Astrocyte of the cerebellum (primary cell): ENCODE results near the gene PGBD5.

ENCODE experiments used
- DNase-seq: peaks from one replicate; pipeline ENCODE4 v3.0.0-alpha.2; 2011; ENCODE audit warnings: low read depth
- H3K4me3 ChIP-seq: 2 replicates; pipeline ENCODE4 v1.5.1; 2011; ENCODE audit warnings: mild to moderate bottlenecking, low read depth, low read length, moderate library complexity
- in situ Hi-C: cut with HindIII; loops from 2 replicates; pipeline ENCODE4 v1.10.0; 2017; ENCODE audit warnings: low sequenced_read_pairs
- TF ChIP-seq, protein P1 (sequence below): IDR thresholded peaks from 2 replicates; pipeline ENCODE4 v1.5.1; 2012; ENCODE audit warnings: low read length, low read depth, moderate library complexity, mild to moderate bottlenecking; ENCODE audit errors: missing control alignments

PGBD5 gene

GRCh38 chr1:230427094-230427876 is 1.2 kb upstream of the PGBD5 start:
- no peak overlapping the region for H3K4me3 ChIP-seq
- no peak for DNase-seq
- TF ChIP-seq, protein P1, sequence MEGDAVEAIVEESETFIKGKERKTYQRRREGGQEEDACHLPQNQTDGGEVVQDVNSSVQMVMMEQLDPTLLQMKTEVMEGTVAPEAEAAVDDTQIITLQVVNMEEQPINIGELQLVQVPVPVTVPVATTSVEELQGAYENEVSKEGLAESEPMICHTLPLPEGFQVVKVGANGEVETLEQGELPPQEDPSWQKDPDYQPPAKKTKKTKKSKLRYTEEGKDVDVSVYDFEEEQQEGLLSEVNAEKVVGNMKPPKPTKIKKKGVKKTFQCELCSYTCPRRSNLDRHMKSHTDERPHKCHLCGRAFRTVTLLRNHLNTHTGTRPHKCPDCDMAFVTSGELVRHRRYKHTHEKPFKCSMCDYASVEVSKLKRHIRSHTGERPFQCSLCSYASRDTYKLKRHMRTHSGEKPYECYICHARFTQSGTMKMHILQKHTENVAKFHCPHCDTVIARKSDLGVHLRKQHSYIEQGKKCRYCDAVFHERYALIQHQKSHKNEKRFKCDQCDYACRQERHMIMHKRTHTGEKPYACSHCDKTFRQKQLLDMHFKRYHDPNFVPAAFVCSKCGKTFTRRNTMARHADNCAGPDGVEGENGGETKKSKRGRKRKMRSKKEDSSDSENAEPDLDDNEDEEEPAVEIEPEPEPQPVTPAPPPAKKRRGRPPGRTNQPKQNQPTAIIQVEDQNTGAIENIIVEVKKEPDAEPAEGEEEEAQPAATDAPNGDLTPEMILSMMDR: no peak
- in situ Hi-C loops: no loop called here

GRCh38 chr1:230425252-230426091 is 660 bp downstream of the PGBD5 start:
- peak overlapping the region; percentile 16 for H3K4me3 ChIP-seq
- in situ Hi-C loops: no loop called here
- TF ChIP-seq, protein P1: no peak
- no peak for DNase-seq

DNA sequence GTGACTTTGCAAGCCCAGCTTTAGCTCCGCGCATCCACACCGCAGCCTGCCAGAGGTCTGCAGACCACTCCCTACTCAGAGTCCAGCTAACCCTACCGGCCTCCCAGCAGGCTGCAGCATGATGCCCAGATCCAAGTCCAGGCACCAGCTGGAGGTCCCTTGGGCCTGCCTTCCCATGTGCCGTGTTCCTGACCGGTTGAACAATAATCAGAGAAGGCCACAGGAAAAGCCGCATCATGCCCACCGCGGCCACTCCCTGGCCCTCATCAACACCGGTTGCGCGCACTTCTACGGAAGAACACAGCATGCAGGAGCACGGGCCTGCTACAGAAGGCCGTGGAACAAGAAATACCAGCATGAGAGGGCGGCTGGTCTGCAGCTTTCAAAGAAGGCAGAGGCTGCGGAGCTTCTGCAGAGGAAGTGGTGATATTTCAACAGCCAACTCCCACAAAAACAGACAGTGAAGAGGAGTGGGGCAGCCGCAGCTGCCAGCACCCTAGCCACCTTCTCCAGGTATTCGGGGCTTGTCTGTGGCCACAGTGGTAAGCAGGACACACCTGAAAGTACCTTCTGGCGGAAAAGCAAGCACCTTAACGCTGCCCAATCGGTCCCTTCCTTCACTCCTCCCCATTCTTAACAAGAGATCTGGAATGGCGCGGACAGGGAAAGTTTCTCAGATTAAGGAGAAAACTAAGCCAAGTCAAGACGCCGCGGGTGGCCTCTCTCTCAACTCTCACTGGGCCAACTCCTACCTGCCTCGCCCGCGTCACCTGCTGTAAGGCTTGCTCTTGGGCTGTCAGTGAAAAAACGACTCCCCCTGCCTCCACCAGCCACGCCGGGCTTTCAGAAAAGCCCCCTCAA is 1.5 kb downstream of the PGBD5 start:
- in situ Hi-C loops: no loop called here
- DNase-seq: no peak
- TF ChIP-seq, protein P1: no peak
- peak overlapping the region; percentile 16 for H3K4me3 ChIP-seq

DNA sequence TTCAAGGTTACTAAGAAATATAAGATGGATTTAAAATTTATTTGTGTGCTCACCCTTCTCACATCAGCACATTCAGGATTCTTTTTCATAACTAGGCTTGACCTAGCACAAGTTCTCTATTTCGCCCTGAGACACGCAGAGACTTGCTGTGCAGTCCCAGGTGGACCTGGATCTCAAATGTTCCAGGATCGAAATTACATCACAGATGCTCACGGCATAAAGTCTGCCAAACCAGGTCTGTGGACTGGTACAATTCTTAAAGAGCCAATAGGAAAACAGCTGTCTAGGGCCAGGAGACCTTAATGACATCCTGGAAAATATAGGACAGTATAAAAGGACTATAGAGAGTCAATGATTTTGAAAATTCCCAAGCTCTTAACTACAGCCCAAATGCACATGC is 2.2 kb downstream of the PGBD5 start:
- TF ChIP-seq, protein P1: no peak
- DNase-seq: no peak
- H3K4me3 ChIP-seq: no peak overlapping the region
- in situ Hi-C loops: no loop called here

DNA sequence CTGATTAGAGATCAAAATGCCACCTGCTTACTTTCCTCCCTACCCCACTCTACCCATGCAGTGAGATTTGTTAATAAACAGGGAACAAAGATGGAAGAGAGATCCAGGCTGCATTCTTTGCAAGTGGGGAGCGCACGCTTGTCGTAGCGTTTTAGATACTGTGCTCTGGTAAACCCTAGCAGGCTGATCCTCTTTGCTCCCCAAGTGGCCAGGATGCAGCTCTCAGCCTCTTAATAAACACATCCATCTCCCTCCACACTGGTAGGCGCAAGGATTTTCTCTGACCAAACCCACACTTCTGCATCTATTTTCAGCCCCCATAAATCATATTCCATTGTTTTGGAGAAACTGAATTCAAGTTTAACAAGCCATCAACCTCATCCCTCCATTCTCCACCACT is 2.9 kb downstream of the PGBD5 start:
- H3K4me3 ChIP-seq: no peak overlapping the region
- in situ Hi-C loops: no loop called here
- TF ChIP-seq, protein P1: no peak
- no peak for DNase-seq
